Measurements from ENCODE around the gene WDR91. TPM values are rescaled to one million over a fixed set of nuclear protein-coding genes. Genes with fewer than 3 reads are reported as not detected.

WDR91 gene
- total and polyA plus RNA-seq, 2 donors (not counting 1 experiment from before 2014, with no cell fraction given): 26.7 to 40.7 TPM

- H3K36me3 ChIP-seq (replicated peaks in 1 of 2; ENCODE audit: control extremely low read depth in 1 of 2, control insufficient read depth in 1 of 2, extremely low read depth in 1 of 2, insufficient read depth in 2 of 2, low read length in 1 of 2): peaks cover 0 to 16% of the 10 kb centered on the region in 2 experiments
- H3K9ac ChIP-seq (ENCODE audit: low read length): no peak overlapping the region
- H3K4me2 ChIP-seq (replicated peaks; ENCODE audit: low read depth, low read length, poor library complexity, severe bottlenecking): no peak overlapping the region
- ChIA-PET POLR2A (interaction anchor here (0.7 kb wide), 1 partner anchor 48 kb away, joined by 3 read pairs; no protein-coding TSS in a partner anchor), CTCF (interaction anchor here (1.4 to 4.9 kb wide), 5 partner anchors 9 to 172 kb away, joined by 5 to 47 read pairs (median 8); partner anchors contain the start of genes AGBL3, CYREN and TMEM140)
- peaks cover 26 to 32% of the 10 kb centered on the region in 2 donors for H3K4me1 ChIP-seq (ENCODE audit: control insufficient read depth in 2 of 2, insufficient read depth in 2 of 2, low read length in 2 of 2)
- Mint-ChIP-seq H3K27ac (peak overlapping the region; percentile 73), H3K27me3 (no peaks in the 10 kb centered on the region), H3K4me1 (peaks cover 61% of the 10 kb centered on the region), H3K9me3 (ENCODE audit: insufficient read depth) (peaks cover 14% of the 10 kb centered on the region), H3K4me3 (no peak overlapping the region)
- H3K9me3 ChIP-seq (ENCODE audit: control extremely low read depth in 1 of 3, control insufficient read depth in 2 of 3, insufficient read depth in 1 of 3, low read length in 2 of 3): peaks cover 1 to 17% (median 16%) of the 10 kb centered on the region in 3 donors
- WGBS (ENCODE audit: insufficient coverage): no CpG with 5 or more reads among the region's 1 CpG
- no peak overlapping the region for H2AFZ ChIP-seq (ENCODE audit: insufficient read depth, low read depth, low read length, poor library complexity, severe bottlenecking)
- H3K79me2 ChIP-seq (ENCODE audit: control insufficient read depth, insufficient read depth, low read length): peaks cover 87% of the 10 kb centered on the region
- TF ChIP-seq EZH2 (IDR thresholded peaks at IDR 0.05; ENCODE audit: borderline replicate concordance, insufficient read depth, low read depth, low read length, poor library complexity, severe bottlenecking): no peak
- no peak for TF ChIP-seq CTCF (IDR thresholded peaks at IDR 0.05)
- intact Hi-C loops (cut with micrococcal nuclease): no loop called here
- ATAC-seq (ENCODE audit: low read depth) (no peak), DNase-seq (no peak)
- no peaks in the 10 kb centered on the region for H3K27me3 ChIP-seq (replicated peaks in 1 of 4; ENCODE audit: control extremely low read depth in 1 of 4, control insufficient read depth in 3 of 4, insufficient read depth in 4 of 4, low read length in 3 of 4)
- no peak overlapping the region for H3K4me3 ChIP-seq (ENCODE audit: control extremely low read depth in 1 of 5, extremely low read depth in 1 of 5, insufficient read depth in 1 of 5, low read depth in 2 of 5, low read length in 4 of 5)
- H3K27ac ChIP-seq (ENCODE audit: low read length in 2 of 2): no peak overlapping the region
- peaks cover 27% of the 10 kb centered on the region for H4K20me1 ChIP-seq (ENCODE audit: control insufficient read depth, insufficient read depth, low read length, poor library complexity, severe bottlenecking)
Observed at GRCh38 chr7:135158141-135158655, 53.1 kb downstream of the WDR91 start.

- H3K4me1 ChIP-seq (ENCODE audit: control insufficient read depth in 2 of 2, insufficient read depth in 2 of 2, low read length in 2 of 2): peaks cover 34 to 35% of the 10 kb centered on the region in 2 donors
- Mint-ChIP-seq H3K27me3 (no peaks in the 10 kb centered on the region), H3K9me3 (ENCODE audit: insufficient read depth) (peaks cover 12% of the 10 kb centered on the region), H3K4me1 (peaks cover 68% of the 10 kb centered on the region), H3K27ac (no peak overlapping the region), H3K4me3 (no peak overlapping the region)
- H4K20me1 ChIP-seq (ENCODE audit: control insufficient read depth, insufficient read depth, low read length, poor library complexity, severe bottlenecking): peaks cover 22% of the 10 kb centered on the region
- ChIA-PET POLR2A (no interaction called here), CTCF (interaction anchor here (1.1 kb wide), 1 partner anchor 13 kb away, joined by 4 read pairs; no protein-coding TSS in a partner anchor)
- TF ChIP-seq EZH2 (IDR thresholded peaks at IDR 0.05; ENCODE audit: borderline replicate concordance, insufficient read depth, low read depth, low read length, poor library complexity, severe bottlenecking): no peak
- TF ChIP-seq CTCF (IDR thresholded peaks at IDR 0.05): no peak
- WGBS (ENCODE audit: insufficient coverage): no CpG with 5 or more reads among the region's 1 CpG
- intact Hi-C loops (cut with micrococcal nuclease): no loop called here
- H3K4me2 ChIP-seq (replicated peaks; ENCODE audit: low read depth, low read length, poor library complexity, severe bottlenecking): no peak overlapping the region
- peaks cover 92% of the 10 kb centered on the region for H3K79me2 ChIP-seq (ENCODE audit: control insufficient read depth, insufficient read depth, low read length)
- no peak overlapping the region for H2AFZ ChIP-seq (ENCODE audit: insufficient read depth, low read depth, low read length, poor library complexity, severe bottlenecking)
- H3K27ac ChIP-seq (ENCODE audit: low read length in 2 of 2): no peak overlapping the region
- H3K9ac ChIP-seq (ENCODE audit: low read length): no peak overlapping the region
- ATAC-seq (ENCODE audit: low read depth): no peak
- no peak overlapping the region for H3K4me3 ChIP-seq (ENCODE audit: control extremely low read depth in 1 of 5, extremely low read depth in 1 of 5, insufficient read depth in 1 of 5, low read depth in 2 of 5, low read length in 4 of 5)
- H3K36me3 ChIP-seq (replicated peaks in 1 of 2; ENCODE audit: control extremely low read depth in 1 of 2, control insufficient read depth in 1 of 2, extremely low read depth in 1 of 2, insufficient read depth in 2 of 2, low read length in 1 of 2): peaks cover 0 to 10% of the 10 kb centered on the region in 2 experiments
- DNase-seq: no peak
- H3K9me3 ChIP-seq (ENCODE audit: control extremely low read depth in 1 of 3, control insufficient read depth in 2 of 3, insufficient read depth in 1 of 3, low read length in 2 of 3): peaks cover 1 to 17% (median 9%) of the 10 kb centered on the region in 3 donors
- no peaks in the 10 kb centered on the region for H3K27me3 ChIP-seq (replicated peaks in 1 of 4; ENCODE audit: control extremely low read depth in 1 of 4, control insufficient read depth in 3 of 4, insufficient read depth in 4 of 4, low read length in 3 of 4)
Observed at GRCh38 chr7:135156290-135156689, 55.0 kb downstream of the WDR91 start.
